ENCODE measurements around the gene ACVR1. TPM values are rescaled to one million over a fixed set of nuclear protein-coding genes. Genes with fewer than 3 reads are reported as not detected.

The ACVR1 gene
- total and polyA plus RNA-seq, 2 donors (not counting 3 experiments of a cell fraction or from before 2014, with no cell fraction given) = 24.8 to 33.6 TPM

GRCh38 chr2:157874997-157875640, 1.0 kb downstream of the ACVR1 start:
- dilution Hi-C loops (cut with MboI; ENCODE audit: extremely low pct_ligation_motif_present, low sequenced_read_pairs) = no loop called here
- Histone ChIP-seq H2AFZ (ENCODE audit: low read depth, low read length) (peak overlapping the region; percentile 84), H3K4me3 (replicated peaks in 1 of 3; ENCODE audit: insufficient read depth in 1 of 3, low read depth in 1 of 3, low read length in 3 of 3) (peak overlapping the region; percentile 12 to 95 (median 64)), H3K79me2 (ENCODE audit: control insufficient read depth, insufficient read depth, low read length) (peaks cover 50% of the 10 kb centered on the region), H3K27ac (ENCODE audit: insufficient read depth, low read depth, low read length) (peak overlapping the region; percentile 6), H3K36me3 (ENCODE audit: control insufficient read depth in 2 of 2, extremely low read depth in 1 of 2, insufficient read depth in 2 of 2, low read length in 2 of 2) (no peaks in the 10 kb centered on the region), H3K9ac (replicated peaks; ENCODE audit: extremely low read depth, insufficient read depth, low read length) (peak overlapping the region; percentile 42), H3K4me2 (ENCODE audit: insufficient read depth, low read length) (peak overlapping the region; percentile 52), H4K20me1 (replicated peaks; ENCODE audit: control insufficient read depth, extremely low read depth, insufficient read depth, low read length) (peaks cover 3% of the 10 kb centered on the region), H3K4me1 (ENCODE audit: control insufficient read depth, extremely low read depth, insufficient read depth, low read length) (peaks cover 14% of the 10 kb centered on the region), H3K9me3 (replicated peaks; ENCODE audit: control insufficient read depth, insufficient read depth, low read length) (no peaks in the 10 kb centered on the region), H3K9me1 (replicated peaks; ENCODE audit: control insufficient read depth, extremely low read depth, insufficient read depth, low read length) (no peaks in the 10 kb centered on the region), H3K27me3 (ENCODE audit: control insufficient read depth in 2 of 2, insufficient read depth in 2 of 2, low read length in 2 of 2) (no peaks in the 10 kb centered on the region)
- DNase-seq (ENCODE audit: low read depth, low spot score) (peak; percentile 58), FAIRE-seq (no peak)
- intact Hi-C loops (cut with micrococcal nuclease) = no loop called here
- ChIA-PET CTCF (interaction anchor here (0.5 to 2.6 kb wide), 9 partner anchors 8 to 149 kb away, joined by 3 to 18 read pairs (median 3); no protein-coding TSS in a partner anchor), POLR2A (interaction anchor here (0.7 to 1.7 kb wide), 2 partner anchors 9 to 39 kb away, joined by 7 to 10 read pairs; no protein-coding TSS in a partner anchor)
- TF ChIP-seq MAX (IDR thresholded peaks at IDR 0.05; ENCODE audit: insufficient read depth, insufficient read length) = no peak
- no peak for TF ChIP-seq JUN (IDR thresholded peaks at IDR 0.05; ENCODE audit: borderline replicate concordance, insufficient read depth, insufficient read length, low read depth)
- TF ChIP-seq POLR2AphosphoS5 (IDR thresholded peaks at IDR 0.05; ENCODE audit: insufficient read depth, low read depth, low read length) = no peak
- no peak for TF ChIP-seq GATA2 (IDR thresholded peaks at IDR 0.05; ENCODE audit: insufficient read depth, insufficient read length, low read depth, low read length)
- no peak for TF ChIP-seq POLR2A (IDR thresholded peaks at IDR 0.05; ENCODE audit: low read depth, low read length)
- no peak for TF ChIP-seq EZH2 (IDR thresholded peaks at IDR 0.05; ENCODE audit: borderline replicate concordance, low read depth, low read length, severe bottlenecking)
- TF ChIP-seq MYC (IDR thresholded peaks at IDR 0.05; ENCODE audit: low read depth, low read length) = no peak
- TF ChIP-seq FOS (IDR thresholded peaks at IDR 0.05; ENCODE audit: borderline replicate concordance, insufficient read depth, low read length) = no peak
- no peak for TF ChIP-seq CTCF (IDR thresholded peaks at IDR 0.05; ENCODE audit: extremely low read depth in 1 of 2, insufficient read depth in 1 of 2, low read depth in 1 of 2, low read length in 2 of 2)
- BruUV-seq (replicated peaks) = TSS peak; percentile 38

All from endothelial cell of umbilical vein (primary cell).